Measurements from ENCODE around the gene DNAJB2.
A peak's percentile ranks its signal among the peaks of the same experiment; 100 is the strongest.
"Not testable (repeated sequence)": the region's sequence is repeated elsewhere in the genome, so short reads cannot be mapped to it uniquely, and the experiment has no call there.

The DNAJB2 gene

GRCh38 chr2:219285373-219285735 is 6.2 kb downstream of the DNAJB2 start:
- DNase-seq (ENCODE audit: low read depth, low spot score) = no peak

- no peak for DNase-seq (ENCODE audit: low read depth, low spot score)
These were observed 6.8 kb downstream of the DNAJB2 start for GRCh38 chr2:219285894-219286425.

GRCh38 chr2:219286436-219287115 is 7.4 kb downstream of the DNAJB2 start:
- DNase-seq (ENCODE audit: low read depth, low spot score) = no peak

GRCh38 chr2:219287116-219287440 is 7.9 kb downstream of the DNAJB2 start:
- DNase-seq (ENCODE audit: low read depth, low spot score) = not testable (repeated sequence)

DNA sequence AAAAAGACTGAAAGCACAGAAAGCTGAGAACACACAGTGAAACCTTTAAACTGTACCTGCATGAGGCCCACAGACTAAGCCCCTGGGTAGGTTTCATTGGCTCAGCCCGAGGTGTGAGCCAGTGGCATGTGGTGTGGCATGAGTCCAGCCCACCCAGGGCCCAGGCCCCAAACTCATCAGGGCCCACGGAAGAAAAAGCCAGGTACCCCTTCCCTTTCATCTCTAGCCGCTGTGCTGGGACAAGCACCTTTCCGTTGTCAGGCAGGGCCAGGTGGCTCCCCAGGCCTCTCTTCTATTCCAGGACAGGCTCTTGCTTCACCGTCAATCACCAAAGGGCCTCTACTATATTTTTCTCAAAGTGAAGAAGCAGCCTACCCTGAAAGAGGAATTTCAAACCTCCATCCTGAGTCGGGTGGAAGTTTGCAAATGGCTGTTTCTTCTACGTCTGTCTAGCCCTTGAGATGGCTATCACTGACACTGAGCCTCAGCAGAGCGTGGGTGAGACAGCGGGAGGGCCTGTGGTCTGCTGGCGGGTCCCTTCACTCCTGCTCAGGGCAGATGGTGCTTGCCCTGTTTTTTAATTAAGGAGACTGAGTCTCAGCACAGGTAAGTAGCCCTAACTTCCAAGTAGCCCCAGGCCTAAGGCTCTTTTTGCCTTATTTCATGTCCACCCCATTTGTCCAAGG is 8.6 kb downstream of the DNAJB2 start:
- no peak for DNase-seq (ENCODE audit: low read depth, low spot score)

DNA sequence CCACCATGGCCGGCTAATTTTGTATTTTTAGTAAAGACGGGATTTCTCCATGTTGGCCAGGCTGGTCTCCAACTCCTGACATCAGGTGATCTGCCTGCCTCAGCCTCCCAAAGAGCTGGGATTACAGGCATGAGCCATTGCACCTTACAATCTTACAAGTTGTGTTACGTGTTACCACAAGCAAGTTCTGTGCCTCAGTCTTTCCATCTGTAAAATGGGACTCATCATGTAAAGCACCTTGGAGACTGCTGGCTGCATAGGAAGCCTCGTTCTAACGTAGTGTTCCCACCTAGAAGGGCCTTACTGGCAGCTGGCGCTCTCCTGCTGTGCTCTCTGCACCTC is 10.0 kb downstream of the DNAJB2 start:
- DNase-seq (ENCODE audit: low read depth, low spot score) = no peak

GRCh38 chr2:219289537-219290361 is 10.6 kb downstream of the DNAJB2 start:
- no peak for DNase-seq (ENCODE audit: low read depth, low spot score)

- DNase-seq (ENCODE audit: low read depth, low spot score) = no peak
These were observed 11.4 kb downstream of the DNAJB2 start for GRCh38 chr2:219290381-219291171.

- no peak for DNase-seq (ENCODE audit: low read depth, low spot score)
These were observed 12.2 kb downstream of the DNAJB2 start for GRCh38 chr2:219291394-219291793.

GRCh38 chr2:219291910-219292490 is 12.8 kb downstream of the DNAJB2 start:
- no peak for DNase-seq (ENCODE audit: low read depth, low spot score)

DNA sequence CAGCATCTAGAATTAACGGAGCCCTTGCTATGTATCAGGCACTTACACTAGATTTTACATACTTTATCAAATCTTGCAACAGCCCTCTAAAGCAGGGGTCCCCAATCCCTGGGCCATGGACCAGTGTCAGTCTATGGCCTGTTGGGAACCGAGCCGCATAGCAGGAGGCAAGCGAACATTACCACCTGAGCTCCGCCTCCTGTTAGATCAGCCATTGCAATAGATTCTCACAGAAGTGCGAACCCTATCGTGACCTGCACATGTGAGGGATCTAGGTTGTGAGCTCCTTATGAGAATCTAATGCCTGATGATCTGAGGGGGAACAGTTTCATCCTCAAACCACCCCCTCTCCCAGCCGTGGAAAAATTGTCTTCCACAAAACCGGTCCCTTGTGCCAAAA is 13.4 kb downstream of the DNAJB2 start:
- no peak for DNase-seq (ENCODE audit: low read depth, low spot score)

GRCh38 chr2:219293736-219294231 is 14.6 kb downstream of the DNAJB2 start:
- no peak for DNase-seq (ENCODE audit: low read depth, low spot score)

DNA sequence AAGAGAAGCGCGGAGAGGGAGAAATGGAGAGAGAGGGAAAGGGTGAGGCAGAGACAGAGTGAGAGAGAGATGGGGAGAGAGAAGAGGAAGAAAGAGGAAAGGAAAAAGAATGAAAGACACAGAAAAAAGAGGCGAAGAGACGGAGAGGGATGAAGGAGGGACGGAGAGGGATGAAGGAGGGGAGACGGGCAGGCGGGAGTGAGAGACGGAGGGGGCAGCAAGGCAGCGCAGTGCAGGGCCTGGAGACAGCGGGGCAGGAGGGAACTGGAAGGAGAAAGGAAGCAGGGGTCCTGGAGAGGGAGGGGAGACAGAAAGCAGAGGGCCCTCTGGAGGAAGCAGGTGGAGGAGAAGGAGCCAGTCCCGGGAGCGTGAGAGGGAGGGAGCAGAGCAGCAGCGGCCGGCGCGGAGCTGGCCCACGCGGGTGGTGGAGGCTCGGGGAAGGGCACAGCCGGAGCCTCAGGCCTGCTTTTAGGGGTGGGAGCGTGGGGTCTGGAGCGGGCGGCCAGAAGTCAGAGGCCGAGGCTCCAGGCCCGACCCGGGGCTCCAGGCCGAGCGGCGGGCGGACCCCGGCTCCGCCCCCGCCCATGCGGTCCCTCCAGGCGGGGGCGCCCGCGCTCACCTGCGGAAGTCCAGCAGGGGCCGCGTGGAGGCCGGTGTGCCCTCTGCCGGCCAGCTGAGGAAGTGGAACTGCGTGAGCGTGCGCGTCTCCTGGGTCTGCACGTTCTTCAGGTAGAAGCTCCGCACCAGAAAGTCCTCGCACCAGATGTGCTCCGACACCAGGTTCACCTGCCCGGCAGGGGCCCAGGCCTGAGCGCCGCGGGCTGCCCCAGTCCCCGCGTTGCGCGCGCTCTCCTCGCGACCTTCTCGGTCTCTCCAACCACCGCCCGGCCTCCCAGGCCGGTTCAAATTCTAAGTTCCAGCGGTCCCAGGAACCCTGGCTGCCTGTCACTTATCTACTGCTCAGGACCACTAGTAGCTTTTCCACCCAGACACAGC is 15.5 kb downstream of the DNAJB2 start:
- peak; percentile 76 for DNase-seq (ENCODE audit: low read depth, low spot score)

GRCh38 chr2:219296142-219296541 is 17.0 kb downstream of the DNAJB2 start:
- no peak for DNase-seq (ENCODE audit: low read depth, low spot score)

- DNase-seq (ENCODE audit: low read depth, low spot score) = no peak
These were observed 17.6 kb downstream of the DNAJB2 start for GRCh38 chr2:219296631-219297391.

DNA sequence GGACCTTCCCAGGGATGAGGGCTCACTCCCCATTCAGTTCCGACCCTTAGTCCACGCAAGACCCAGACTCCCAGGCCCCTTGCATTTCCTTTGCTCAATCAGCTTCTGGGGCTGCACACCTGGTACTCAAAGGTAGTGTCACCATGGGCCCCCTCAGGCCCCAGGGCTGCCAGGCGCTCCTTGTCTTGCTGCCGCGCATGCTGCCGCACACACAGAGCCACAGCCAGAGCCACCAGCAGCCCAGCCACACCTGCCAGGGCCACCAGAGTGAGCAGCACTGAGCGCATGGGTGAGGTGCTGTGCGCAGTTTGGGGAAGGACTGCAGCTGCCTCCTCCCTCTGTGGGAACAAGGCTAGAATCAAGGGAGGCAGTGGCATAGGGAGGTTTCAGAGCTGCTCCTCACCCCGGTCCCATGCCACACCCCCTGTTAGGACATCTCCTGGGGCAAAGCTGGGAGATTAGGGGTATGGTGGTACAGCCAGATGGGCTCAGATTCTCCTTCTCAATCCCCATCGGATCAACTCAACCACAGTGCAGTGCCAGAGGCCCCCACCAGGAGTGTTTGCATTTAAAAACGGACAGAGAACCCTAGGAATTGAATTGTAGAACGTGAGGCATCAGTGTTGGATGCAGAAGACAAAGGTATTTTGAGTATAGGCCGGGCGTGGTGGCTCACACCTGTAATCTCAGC is 18.7 kb downstream of the DNAJB2 start:
- DNase-seq (ENCODE audit: low read depth, low spot score) = no peak

- DNase-seq (ENCODE audit: low read depth, low spot score) = peak; percentile 85
These were observed 19.7 kb downstream of the DNAJB2 start for GRCh38 chr2:219298759-219299371.

- no peak for DNase-seq (ENCODE audit: low read depth, low spot score)
These were observed 20.2 kb downstream of the DNAJB2 start for GRCh38 chr2:219299372-219299760.

All from activated naive CD8-positive, alpha-beta T cell treated with anti-CD3 and anti-CD28 coated beads, Interleukin-2, amount 50 U/mL, for 16 hours (primary cell).